GM12878 (cell line): ENCODE results near the gene LIG1. TPM values are rescaled to one million over a fixed set of nuclear protein-coding genes. Genes with fewer than 3 reads are reported as not detected.
A peak's percentile ranks its signal among the peaks of the same experiment; 100 is the strongest.

Experiments used
- ATAC-seq: fragments of 200-7000 bp; cut with Tn5 transposase; 3 replicates; pipeline ENCODE4 v1.9.1; 2020; ENCODE audit warnings: mild to moderate bottlenecking, moderate library complexity
- BruUV-seq: library from RNA; stranded (reverse); fragments of 400-500 nt; replicated peaks from 2 replicates; lab custom pipeline; 2021; lab: Mats Ljungman, UMichigan
- CTCF ChIA-PET: fragments of 300-600 bp; sonication (Branson Sonifier 250); formaldehyde crosslinking; extraction: SDS; loops from one replicate; lab custom pipeline; 2021; ENCODE audit warnings: inconsistent platforms; lab: Yijun Ruan, JAX
- POLR2A ChIA-PET: fragments of 350-600 bp; formaldehyde crosslinking; extraction: SDS; loops from one replicate; lab custom pipeline; 2021; ENCODE audit warnings: inconsistent platforms; lab: Charles Lee
- RAD21 ChIA-PET: fragments of 300-600 bp; sonication (Branson Sonifier 250); formaldehyde crosslinking; loops from one replicate; lab custom pipeline; 2023; ENCODE audit warnings: antibody characterized with exemption; ENCODE audit not compliant: unreplicated experiment; lab: Charles Lee
- SMC1A ChIA-PET: fragments of 300-600 bp; sonication (Branson Sonifier 250); formaldehyde crosslinking; loops from one replicate; lab custom pipeline; 2023; ENCODE audit not compliant: unreplicated experiment, uncharacterized antibody; lab: Charles Lee
- DNase-seq: peaks from one replicate; pipeline ENCODE4 v3.0.0-alpha.2; 2011; ENCODE audit warnings: low read depth, low spot score
- FAIRE-seq: peaks from 3 replicates; lab custom pipeline; 2011; peaks lifted over from hg19 to GRCh38; lab: Jason Lieb, UNC
- H2AFZ ChIP-seq: 2 replicates; pipeline ENCODE4 v1.6.0; 2011; ENCODE audit warnings: low read depth, low read length, control low read depth; ENCODE audit not compliant: control insufficient read depth
- H3K27ac ChIP-seq: 2 replicates; pipeline ENCODE4 v1.5.1; 2011; ENCODE audit warnings: control low read depth; ENCODE audit not compliant: control insufficient read depth, insufficient read depth
- H3K27me3 ChIP-seq, 2 experiments: replicated peaks in 1 of 2; 2 replicates each; pipeline versions ENCODE4 v1.6.0 to v1.6.1; 2011; ENCODE audit warnings: low read length in 1 of 2; ENCODE audit not compliant: control insufficient read depth in 2 of 2, insufficient read depth in 2 of 2
- H3K36me3 ChIP-seq, 2 experiments: 2 replicates each; pipeline ENCODE4 v1.5.1; 2011; ENCODE audit warnings: low read length in 1 of 2; ENCODE audit not compliant: control insufficient read depth in 2 of 2, insufficient read depth in 2 of 2
- H3K4me1 ChIP-seq: 2 replicates; pipeline ENCODE4 v1.6.1; 2011; ENCODE audit warnings: mild to moderate bottlenecking, low read length, moderate library complexity, mixed read lengths; ENCODE audit not compliant: control insufficient read depth, insufficient read depth
- H3K4me2 ChIP-seq: 2 replicates; pipeline ENCODE4 v1.6.0; 2011; ENCODE audit warnings: control low read depth; ENCODE audit not compliant: control insufficient read depth, insufficient read depth
- H3K4me3 ChIP-seq: fragments of 200-600 bp; sonication (generic); 2 replicates; pipeline ENCODE4 v1.5.1; 2016
- H3K79me2 ChIP-seq: 2 replicates; pipeline ENCODE4 v1.6.0; 2011; ENCODE audit warnings: low read length; ENCODE audit not compliant: control insufficient read depth, insufficient read depth
- H3K9ac ChIP-seq: 2 replicates; pipeline ENCODE4 v1.8.0; 2011; ENCODE audit warnings: low read length, control low read depth, mixed read lengths; ENCODE audit not compliant: control insufficient read depth, insufficient read depth
- H3K9me3 ChIP-seq: replicated peaks from 3 replicates; pipeline ENCODE4 v1.5.1; 2011; ENCODE audit warnings: mild to moderate bottlenecking, low read length; ENCODE audit not compliant: control insufficient read depth, insufficient read depth
- H4K20me1 ChIP-seq: 2 replicates; pipeline ENCODE4 v1.6.0; 2011; ENCODE audit not compliant: control insufficient read depth, insufficient read depth
- ATF3 ChIP-seq: IDR thresholded peaks from 2 replicates; pipeline ENCODE4 v1.6.1; 2011; ENCODE audit warnings: low read depth, mild to moderate bottlenecking, low read length, moderate library complexity, borderline replicate concordance; ENCODE audit errors: extremely low read depth
- BACH1 ChIP-seq: fragments of 450-650 bp; IDR thresholded peaks from 2 replicates; pipeline ENCODE4 v1.6.1; 2017; ENCODE audit warnings: mild to moderate bottlenecking, borderline replicate concordance
- BCLAF1 ChIP-seq: fragments of 450-650 bp; IDR thresholded peaks from 2 replicates; pipeline ENCODE4 v1.6.1; 2017; ENCODE audit warnings: antibody characterized with exemption, mild to moderate bottlenecking, moderate library complexity
- CTCF ChIP-seq, 3 experiments: IDR thresholded peaks in 2 of 3; conservative IDR thresholded peaks in 1 of 3; 2 replicates each; pipeline ENCODE4 v1.5.1; 2011; ENCODE audit warnings: low read depth in 3 of 3, low read length in 3 of 3, mild to moderate bottlenecking in 3 of 3, control low read depth in 2 of 3, moderate library complexity in 2 of 3, inconsistent platforms in 1 of 3, mixed read lengths in 1 of 3; ENCODE audit not compliant: control insufficient read depth in 2 of 3, insufficient read depth in 1 of 3; ENCODE audit errors: extremely low read depth in 1 of 3
- MTA2 ChIP-seq: fragments of 450-650 bp; IDR thresholded peaks from 2 replicates; pipeline ENCODE4 v1.6.1; 2016; ENCODE audit warnings: low read depth, mild to moderate bottlenecking, moderate library complexity
- MYB ChIP-seq: fragments of 150-350 bp; IDR thresholded peaks from 2 replicates; pipeline ENCODE4 v1.6.1; 2014; ENCODE audit warnings: mild to moderate bottlenecking, low read depth, low read length, borderline replicate concordance
- POLR2AphosphoS5 ChIP-seq: IDR thresholded peaks from 2 replicates; pipeline ENCODE4 v1.6.1; 2011; ENCODE audit warnings: mild to moderate bottlenecking, low read length, inconsistent platforms
- RAD51 ChIP-seq: fragments of 450-650 bp; IDR thresholded peaks from 2 replicates; pipeline ENCODE4 v1.6.1; 2016; ENCODE audit warnings: moderate library complexity, mild to moderate bottlenecking, inconsistent platforms
- RBBP5 ChIP-seq: fragments of 200-600 bp; sonication (generic); conservative IDR thresholded peaks from 2 replicates; pipeline ENCODE4 v1.6.1; 2016
- SMAD1 ChIP-seq: fragments of 450-650 bp; IDR thresholded peaks from 2 replicates; pipeline ENCODE4 v1.6.1; 2018; ENCODE audit warnings: mild to moderate bottlenecking, low read depth; ENCODE audit not compliant: partially characterized antibody
- SRF ChIP-seq, 2 experiments: IDR thresholded peaks; 2 replicates each; pipeline ENCODE4 v1.6.1; 2011; ENCODE audit warnings: low read depth in 2 of 2, low read length in 2 of 2, mild to moderate bottlenecking in 1 of 2, moderate library complexity in 1 of 2
- WRNIP1 ChIP-seq: IDR thresholded peaks from 2 replicates; pipeline ENCODE4 v1.6.1; 2011; ENCODE audit warnings: low read depth, low read length, improper control_type of control experiment, borderline replicate concordance
- ZBTB33 ChIP-seq: fragments of 450-650 bp; IDR thresholded peaks from 2 replicates; pipeline ENCODE4 v1.6.1; 2017; ENCODE audit warnings: mild to moderate bottlenecking
- WGBS: methylation state at CpG from one replicate; pipeline ENCODE4 v1.1.6; 2016; ENCODE audit warnings: low lambda C conversion rate; ENCODE audit not compliant: insufficient replicate concordance, insufficient coverage; ENCODE audit errors: missing lambda C conversion rate; 5-methylcytosine and 5-hydroxymethylcytosine counted together
- in situ Hi-C: fragments of 300-500 bp; cut with MboI; formaldehyde crosslinking; loops from 9 replicates; pipeline ENCODE4 v1.14.3; 2018; ENCODE audit warnings: mixed read lengths
- intact Hi-C: fragments of 100-400 bp; cut with micrococcal nuclease; formaldehyde crosslinking; loops from one replicate; pipeline ENCODE4 v1.14.2; 2022; ENCODE audit not compliant: unreplicated experiment
- polyA plus RNA-seq, 11 experiments: library from polyadenylated mRNA; depleted of rRNA in 4 of 11; unstranded in 6 of 11; stranded (reverse) in 5 of 11; fragments of >200 nt; fragmentation: Nextera tagmentation in 4 of 11; fragmentation: Illumina TruSeq in 1 of 11; extraction: Ambion mirVana in 4 of 11; extraction: Trizol in 1 of 11; gene quantifications; 1 replicate in 1 of 11; 2 replicates in 10 of 11; pipeline versions ENCODE4 v1.2.1 to v1.2.3, GENCODE V29; 2011 to 2016; ENCODE audit warnings: inconsistent platforms in 2 of 11, missing spikeins in 2 of 11, low read depth in 1 of 11
- total RNA-seq, 4 experiments: library from RNA; depleted of rRNA in 3 of 4; stranded (reverse); fragments of >200 nt in 3 of 4; fragmentation: Illumina TruSeq in 1 of 4; extraction: Trizol in 1 of 4; gene quantifications; 2 replicates each; pipeline versions ENCODE4 v1.2.1 to v1.2.3, GENCODE V29; 2013 to 2021

LIG1 gene
- total and polyA plus RNA-seq, 10 of the 15 experiments (the other 5 are each of a cell fraction or from before 2014, with no cell fraction given), result 7.8 to 117 (median 73.7) TPM

- H3K27me3 ChIP-seq, result no peaks in the 10 kb centered on the region
- ChIA-PET RAD21 (interaction anchor here (0.5 to 3.8 kb wide), 15 partner anchors 18 to 381 kb away, joined by 3 to 30 read pairs (median 6); partner anchors contain the start of genes CARD8 and PLA2G4C), SMC1A (interaction anchor here (0.6 to 5.5 kb wide), 22 partner anchors 9 to 303 kb away, joined by 3 to 67 read pairs (median 5); partner anchors contain the start of genes CARD8 and PLA2G4C), POLR2A (interaction anchor here (0.7 to 2.7 kb wide), 21 partner anchors 9 to 1377 kb away, joined by 3 to 17 read pairs (median 4); partner anchors contain the start of genes CARD8, NOSIP, PLA2G4C and SYNGR4), CTCF (interaction anchor here (0.6 to 3.5 kb wide), 26 partner anchors 9 to 188 kb away, joined by 3 to 48 read pairs (median 4); partner anchors contain the start of genes CARD8, KDELR1, PLA2G4C and ZSWIM9)
- no peak for FAIRE-seq
- TSS peak; percentile 86 for BruUV-seq
- intact Hi-C loops, result loop anchor here (5.0 kb wide), 2 partner anchors 44 to 59 kb away; no protein-coding TSS in a partner anchor
- in situ Hi-C loops, result no loop called here
- H4K20me1 ChIP-seq, result no peaks in the 10 kb centered on the region
- H3K27ac ChIP-seq, result peak overlapping the region; percentile 66
- peak overlapping the region; percentile 81 for H3K4me2 ChIP-seq
- peak overlapping the region; percentile 93 for H2AFZ ChIP-seq
- DNase-seq, result no peak
- no peaks in the 10 kb centered on the region for H3K9me3 ChIP-seq
- no peak for ATAC-seq
- peak overlapping the region; percentile 72 for H3K9ac ChIP-seq
- H3K79me2 ChIP-seq, result peaks cover 17% of the 10 kb centered on the region
- H3K4me1 ChIP-seq, result peaks cover 3% of the 10 kb centered on the region; the same call in 1 of the 2 replicates
- H3K4me3 ChIP-seq, result peak overlapping the region; percentile 87
- H3K36me3 ChIP-seq, result 0 out of 4 replicates have a peak, but pooled peaks cover 0 to 2% of the 10 kb centered on the region in 2 experiments
- WGBS, result 8% methylated on average over 5 of the region's 5 CpGs
- no peak for TF ChIP-seq ZBTB33
- TF ChIP-seq WRNIP1, result 0 out of 2 replicates have a peak, but pooled peaks have one; percentile 69
- TF ChIP-seq BACH1, result no peak
- no peak for TF ChIP-seq MYB
- TF ChIP-seq MTA2, result no peak
- no peak for TF ChIP-seq CTCF (IDR thresholded peaks at IDR 0.05 in 2 of 3, conservative IDR thresholded peaks at IDR 0.05 in 1 of 3; ENCODE audit: control insufficient read depth in 2 of 3, extremely low read depth in 1 of 3, insufficient read depth in 1 of 3, low read depth in 3 of 3, low read length in 3 of 3)
- no peak for TF ChIP-seq POLR2AphosphoS5
- TF ChIP-seq BCLAF1, result no peak
- peak; percentile 86 for TF ChIP-seq RAD51
- TF ChIP-seq SRF (IDR thresholded peaks at IDR 0.05; ENCODE audit: low read depth in 2 of 2, low read length in 2 of 2), result no peak
- 0 out of 2 replicates have a peak, but pooled peaks have one; percentile 32 for TF ChIP-seq ATF3
- no peak for TF ChIP-seq RBBP5
- TF ChIP-seq SMAD1, result peak; percentile 6
Observed at GRCh38 chr19:48203222-48203793, 33.2 kb upstream of the LIG1 start.
